GM10266 (cell line): Measurements from ENCODE around the gene ARHGAP11A.

ENCODE experiments used
- DNase-seq: peaks from one replicate; pipeline ENCODE4 v3.0.0; 2012; ENCODE audit errors: extremely low spot score
- CTCF ChIP-seq: IDR thresholded peaks from 2 replicates; pipeline ENCODE4 v1.5.1; 2012; ENCODE audit warnings: mild to moderate bottlenecking, low read depth; ENCODE audit not compliant: control insufficient read depth, insufficient read depth; ENCODE audit errors: missing control alignments

The ARHGAP11A gene

GRCh38 chr15:32683906-32684584 lies 68.7 kb downstream of the ARHGAP11A start:
- no peak for TF ChIP-seq CTCF
- no peak for DNase-seq

GRCh38 chr15:32685576-32685975 lies 70.3 kb downstream of the ARHGAP11A start:
- no peak for TF ChIP-seq CTCF
- no peak for DNase-seq

- no peak for DNase-seq
- TF ChIP-seq CTCF, result no peak
Measured at GRCh38 chr15:32687556-32687955, 72.3 kb downstream of the ARHGAP11A start.

- TF ChIP-seq CTCF, result no peak
- no peak for DNase-seq
Measured at GRCh38 chr15:32688151-32688639, 72.9 kb downstream of the ARHGAP11A start.
